ENCODE measurements around the gene DLGAP1. TPM values are rescaled to one million over a fixed set of nuclear protein-coding genes. Genes with fewer than 3 reads are reported as not detected.
A peak's percentile ranks its signal among the peaks of the same experiment; 100 is the strongest.
"Not testable (repeated sequence)": the region's sequence is repeated elsewhere in the genome, so short reads cannot be mapped to it uniquely, and the experiment has no call there.

DLGAP1 gene
- total RNA-seq, 1 donor from 2014 or later: 7.2 TPM

DNA sequence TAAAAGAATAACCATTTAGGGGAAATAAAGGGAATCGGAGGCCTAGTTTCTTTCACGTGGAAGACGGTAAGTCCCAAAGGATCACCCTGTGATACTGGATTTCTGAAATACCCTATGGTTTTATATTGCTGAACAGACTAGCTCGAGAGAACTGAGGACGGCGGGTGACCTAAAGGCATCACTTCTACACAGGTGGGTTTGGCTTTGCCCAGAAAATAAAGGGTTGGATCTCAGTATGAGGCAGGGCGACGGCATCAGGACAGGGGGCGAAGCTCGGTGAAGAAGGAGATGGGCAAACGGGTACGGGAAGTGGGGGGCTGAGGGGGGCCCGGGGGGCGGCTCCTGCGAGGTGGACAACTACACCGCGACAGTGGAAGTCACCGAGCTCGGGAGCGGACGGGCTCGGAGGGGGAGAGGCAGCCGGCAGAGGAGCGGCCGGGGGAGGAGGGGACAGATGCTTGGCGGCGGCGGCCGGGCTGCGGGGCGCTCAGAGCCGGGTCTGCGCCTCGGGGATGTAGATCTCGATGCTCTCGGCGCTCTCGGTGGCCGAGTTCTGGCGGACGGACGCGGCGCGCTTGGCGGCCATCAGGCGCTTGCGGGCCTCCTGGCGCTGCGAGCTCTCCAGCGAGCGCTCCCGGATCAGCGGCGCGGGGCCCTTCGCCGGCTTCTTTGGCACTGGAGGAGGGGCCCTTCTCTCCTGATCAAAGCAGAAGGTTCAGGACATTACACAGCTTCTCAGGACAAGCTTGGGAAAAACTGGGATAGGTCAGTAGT, 956.2 kb downstream of the DLGAP1 start:
- DNase-seq (ENCODE audit: low read depth): no peak

DNA sequence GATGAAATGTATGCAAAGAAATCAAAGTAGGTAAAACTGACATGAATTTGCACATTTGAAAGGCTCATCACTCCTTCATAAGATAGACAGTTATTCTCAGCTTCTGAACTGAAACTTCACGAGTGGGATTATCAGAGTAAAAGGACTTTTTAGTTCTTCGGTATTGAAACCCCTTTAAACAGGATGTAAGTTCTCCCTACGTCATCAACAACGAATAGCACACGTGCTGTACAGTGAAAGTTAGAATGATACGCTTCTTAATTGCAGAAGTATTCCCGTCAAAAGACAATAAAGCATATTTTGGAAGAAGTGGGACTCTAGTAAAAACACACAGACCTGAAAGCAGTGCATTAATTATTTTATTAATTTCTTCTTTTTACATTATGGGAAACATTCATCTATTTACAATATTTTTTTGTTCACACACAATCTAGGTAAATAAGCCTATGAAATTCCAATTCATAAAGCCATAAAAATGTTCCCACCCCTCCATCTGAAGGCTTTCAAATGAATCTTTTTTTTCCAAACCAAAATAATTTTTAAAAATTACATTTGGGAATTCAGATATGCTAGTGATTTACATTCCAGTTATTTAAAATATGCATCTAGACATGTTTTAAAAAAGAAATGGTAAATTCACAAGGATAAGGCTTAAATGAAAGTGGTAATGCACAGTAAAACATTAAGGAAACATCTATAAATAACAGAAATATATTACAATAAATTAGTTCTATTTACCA, 959.2 kb downstream of the DLGAP1 start:
- no peak for DNase-seq (ENCODE audit: low read depth)

GRCh38 chr18:3494569-3494968, 960.5 kb downstream of the DLGAP1 start:
- DNase-seq (ENCODE audit: low read depth): no peak

- no peak for DNase-seq (ENCODE audit: low read depth)
Observed at GRCh38 chr18:3494245-3494526, 960.9 kb downstream of the DLGAP1 start.

GRCh38 chr18:3493501-3494244, 961.4 kb downstream of the DLGAP1 start:
- no peak for DNase-seq (ENCODE audit: low read depth)

GRCh38 chr18:3492721-3493120, 962.4 kb downstream of the DLGAP1 start:
- no peak for DNase-seq (ENCODE audit: low read depth)

- peak; percentile 85 for DNase-seq (ENCODE audit: low read depth)
Observed at GRCh38 chr18:3491981-3492555, 963.0 kb downstream of the DLGAP1 start.

- DNase-seq (ENCODE audit: low read depth): no peak
Observed at GRCh38 chr18:3489462-3489861, 965.6 kb downstream of the DLGAP1 start.

DNA sequence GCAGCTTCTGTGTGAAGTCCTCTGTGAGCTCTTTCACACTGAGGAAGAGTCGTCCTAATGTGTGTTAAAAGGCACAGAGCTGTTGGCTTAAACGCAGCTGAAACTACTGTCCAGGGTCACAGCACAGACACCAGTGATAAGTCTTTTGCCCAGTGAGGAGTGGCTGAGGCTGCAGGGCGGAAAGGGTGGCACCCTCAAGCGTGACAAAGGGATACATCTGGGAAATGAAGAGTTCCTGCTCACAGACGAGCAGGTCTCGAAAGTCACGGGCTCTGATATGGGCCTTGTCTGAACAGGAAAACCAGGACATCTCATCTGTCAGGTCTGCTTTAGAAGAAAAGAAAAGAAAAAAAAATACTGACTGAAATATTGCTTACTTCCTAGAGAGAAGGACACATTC, 968.6 kb downstream of the DLGAP1 start:
- DNase-seq (ENCODE audit: low read depth): no peak

DNA sequence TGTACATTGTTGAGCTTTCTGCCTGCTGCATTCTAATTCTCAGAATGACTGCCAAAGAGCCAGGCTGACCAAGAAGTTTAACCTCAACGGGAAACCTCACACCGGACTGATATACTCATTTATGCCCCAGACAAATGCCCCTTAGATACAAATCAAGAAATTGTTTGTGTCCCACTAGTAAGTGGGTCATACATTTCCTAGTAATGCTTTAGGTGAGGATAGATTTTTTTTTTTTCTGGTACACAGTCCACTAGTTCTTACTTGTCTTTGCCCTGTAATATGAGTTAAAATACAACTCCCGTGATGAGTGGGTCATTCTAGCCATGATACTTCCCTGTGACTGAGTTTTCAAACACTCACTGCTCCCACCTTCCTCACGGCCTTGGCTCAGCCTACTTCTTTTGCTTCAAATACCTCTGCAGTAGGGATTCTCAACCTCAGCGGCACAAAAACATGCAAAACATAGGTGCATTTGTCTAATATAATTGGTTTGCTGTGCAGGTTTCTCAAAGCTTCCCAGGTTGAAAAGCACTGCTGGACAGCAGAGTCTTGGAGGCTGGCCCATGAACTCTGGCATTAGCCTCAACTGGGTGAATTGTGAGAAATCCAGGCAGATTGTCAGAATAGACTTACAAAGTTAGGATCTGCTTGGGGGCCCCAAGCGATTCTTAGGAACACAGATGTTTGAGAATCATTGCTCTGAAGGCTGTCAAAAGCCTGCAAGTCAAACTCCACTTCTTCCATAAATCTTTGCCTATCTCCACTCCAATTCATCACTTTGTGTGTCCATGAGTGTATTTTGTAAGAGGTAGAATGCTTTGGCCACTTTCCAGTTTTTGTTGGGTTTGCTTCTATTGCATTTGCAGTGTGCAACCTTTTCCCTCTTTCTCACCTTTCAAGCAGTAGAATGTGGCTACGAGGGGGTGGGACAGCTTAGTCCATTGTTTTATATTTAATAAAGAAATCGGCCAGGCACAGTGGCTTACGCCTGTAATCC, 969.7 kb downstream of the DLGAP1 start:
- DNase-seq (ENCODE audit: low read depth): peak; percentile 90

GRCh38 chr18:3482258-3482657, 972.8 kb downstream of the DLGAP1 start:
- no peak for DNase-seq (ENCODE audit: low read depth)

DNA sequence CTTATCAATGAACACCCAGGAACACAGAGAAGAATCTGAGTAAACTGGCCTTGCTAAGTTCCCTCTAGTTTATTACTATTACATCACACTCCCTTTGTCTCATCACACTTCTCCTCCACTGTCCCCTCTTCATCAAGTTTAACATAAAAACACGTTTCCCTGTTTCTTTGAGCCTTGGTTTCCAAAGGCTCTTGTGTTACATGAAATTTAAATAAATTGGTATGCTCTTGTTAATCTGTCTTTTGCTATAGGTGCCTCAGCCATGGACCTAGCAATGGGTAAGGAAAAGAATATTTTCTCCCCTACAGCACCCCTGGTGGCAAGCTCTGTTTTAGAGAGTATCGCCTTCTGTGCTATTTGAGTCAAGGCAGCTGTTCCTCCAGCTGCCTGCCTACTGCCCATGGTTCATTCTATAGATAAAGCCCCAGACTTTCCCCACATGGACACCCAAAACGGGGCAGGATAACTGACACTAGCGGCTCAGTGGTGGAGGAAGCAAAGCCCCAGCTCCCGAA, 973.4 kb downstream of the DLGAP1 start:
- no peak for DNase-seq (ENCODE audit: low read depth)

GRCh38 chr18:3480827-3481573, 974.1 kb downstream of the DLGAP1 start:
- no peak for DNase-seq (ENCODE audit: low read depth)

GRCh38 chr18:3479978-3480509, 975.1 kb downstream of the DLGAP1 start:
- DNase-seq (ENCODE audit: low read depth): no peak

DNA sequence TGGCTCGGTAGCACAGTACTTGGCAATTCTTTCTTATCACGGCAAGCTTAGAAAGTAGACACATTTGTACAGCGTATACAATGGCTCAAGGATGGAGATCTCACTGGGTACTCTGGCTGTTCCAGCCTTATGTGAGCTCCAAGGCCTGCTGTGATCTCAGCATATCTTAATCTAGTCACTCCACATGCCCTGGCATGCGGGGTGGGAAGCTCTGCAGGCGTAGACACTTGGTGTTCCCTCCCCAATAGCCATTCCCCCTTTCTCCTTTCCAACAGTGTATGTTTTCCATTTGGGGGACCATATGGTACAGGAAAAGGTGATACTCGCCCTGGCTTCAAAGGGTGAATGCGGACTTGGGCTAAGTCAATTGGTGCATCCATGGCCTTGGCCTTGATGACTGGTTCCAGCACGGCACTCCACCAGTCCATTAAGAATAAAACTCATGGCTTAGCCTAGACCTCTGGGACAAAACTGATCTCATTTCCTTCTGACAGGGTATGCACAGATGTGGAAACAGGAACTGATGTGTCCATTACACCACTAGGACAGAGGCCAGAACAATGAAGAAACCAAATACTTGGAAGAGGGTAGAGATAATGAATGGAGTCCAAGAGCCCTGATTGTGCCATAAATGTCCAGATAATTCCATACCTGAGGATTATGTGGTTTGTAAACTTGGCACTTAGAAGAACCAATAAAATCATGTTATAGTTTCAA, 976.7 kb downstream of the DLGAP1 start:
- no peak for DNase-seq (ENCODE audit: low read depth)

GRCh38 chr18:3472681-3473544, 982.2 kb downstream of the DLGAP1 start:
- DNase-seq (ENCODE audit: low read depth): no peak

GRCh38 chr18:3472121-3472520, 983.0 kb downstream of the DLGAP1 start:
- DNase-seq (ENCODE audit: low read depth): not testable (repeated sequence)

DNA sequence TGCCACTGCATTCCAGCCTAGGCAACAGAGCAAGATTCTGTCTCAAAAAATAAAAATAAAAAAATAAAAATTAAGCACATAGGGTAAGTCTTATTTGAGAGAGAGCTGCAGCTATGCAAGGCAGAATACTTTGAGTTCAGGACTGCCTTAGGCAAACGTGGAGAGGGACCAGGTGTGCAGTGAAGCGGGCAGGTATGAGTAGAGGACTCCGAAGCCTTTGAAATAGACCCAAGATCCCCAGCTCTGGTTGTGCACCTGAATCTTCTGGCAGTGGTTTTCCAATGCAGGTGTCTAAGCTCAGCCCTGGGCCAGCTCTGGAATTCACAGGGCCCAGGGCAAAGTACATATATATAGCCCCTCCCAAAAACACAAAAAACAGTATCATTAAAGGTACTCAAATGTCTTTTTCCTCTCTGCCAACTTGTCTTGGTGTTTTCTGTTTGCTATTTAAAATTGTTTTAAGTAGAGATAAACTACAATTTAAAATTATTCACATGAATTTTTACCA, 983.9 kb downstream of the DLGAP1 start:
- no peak for DNase-seq (ENCODE audit: low read depth)

Data from renal cortical epithelial cell (primary cell).